OCI-LY3 (cell line): ENCODE results near the gene SARS2.

ENCODE experiments used
- H2AFZ ChIP-seq: fragments of 200-600, 300-600 bp; shearing (Covaris generic); 2 replicates; pipeline ENCODE4 v1.6.0; 2014; ENCODE audit warnings: antibody characterized with exemption, low read depth, low read length
- H3K27ac ChIP-seq: fragments of 200-600, 300-600 bp; sonication (generic); 2 replicates; pipeline ENCODE4 v1.5.1; 2014; ENCODE audit warnings: mild to moderate bottlenecking, low read length, moderate library complexity, mixed read lengths
- H3K27me3 ChIP-seq: fragments of 200-600, 300-600 bp; sonication (generic); 2 replicates; pipeline ENCODE4 v1.6.1; 2014; ENCODE audit warnings: low read depth, low read length, mixed read lengths
- H3K36me3 ChIP-seq: fragments of 200-600, 300-600 bp; sonication (generic); replicated peaks from 2 replicates; pipeline ENCODE3; 2014; ENCODE audit warnings: low read depth, low read length, mixed read lengths
- H3K4me1 ChIP-seq: fragments of 300-600, 200-600 bp; sonication (generic); 2 replicates; pipeline ENCODE4 v1.6.1; 2014; ENCODE audit warnings: low read length, mixed read lengths
- H3K4me2 ChIP-seq: fragments of 200-600, 300-600 bp; sonication (generic); 2 replicates; pipeline ENCODE4 v1.6.1; 2014; ENCODE audit warnings: low read length, mixed read lengths
- H3K4me3 ChIP-seq: fragments of 300-600, 200-600 bp; sonication (generic); 2 replicates; pipeline ENCODE4 v1.5.1; 2014; ENCODE audit warnings: antibody characterized with exemption, mild to moderate bottlenecking, low read length, moderate library complexity
- H3K79me2 ChIP-seq: fragments of 300-600, 200-600 bp; shearing (Covaris generic); 2 replicates; pipeline ENCODE4 v1.6.1; 2014; ENCODE audit warnings: mild to moderate bottlenecking, low read length, mixed read lengths
- H3K9ac ChIP-seq: fragments of 300-600, 200-600 bp; shearing (Covaris generic); 2 replicates; pipeline ENCODE4 v1.6.0; 2014; ENCODE audit warnings: mild to moderate bottlenecking, low read length, moderate library complexity
- H3K9me3 ChIP-seq: fragments of 200-600, 300-600 bp; shearing (Covaris generic); 2 replicates; pipeline ENCODE4 v1.6.1; 2014; ENCODE audit warnings: low read length, mixed read lengths; ENCODE audit not compliant: insufficient read depth
- H4K20me1 ChIP-seq: fragments of 200-600, 300-600 bp; sonication (generic); 2 replicates; pipeline ENCODE4 v1.6.1; 2016; ENCODE audit warnings: low read length, mixed read lengths; ENCODE audit not compliant: insufficient read depth
- EZH2phosphoT487 ChIP-seq: fragments of 200-600 bp; shearing (Covaris generic); IDR thresholded peaks from 2 replicates; pipeline ENCODE4 v1.6.1; 2018; ENCODE audit warnings: antibody characterized with exemption, mixed run types, low read depth
- TF ChIP-seq, protein P1 (sequence below): fragments of 200-600, 300-600 bp; sonication (generic); IDR thresholded peaks from 2 replicates; pipeline ENCODE4 v1.5.1; 2014; ENCODE audit warnings: antibody characterized with exemption, low read length, low read depth

Gene SARS2

DNA sequence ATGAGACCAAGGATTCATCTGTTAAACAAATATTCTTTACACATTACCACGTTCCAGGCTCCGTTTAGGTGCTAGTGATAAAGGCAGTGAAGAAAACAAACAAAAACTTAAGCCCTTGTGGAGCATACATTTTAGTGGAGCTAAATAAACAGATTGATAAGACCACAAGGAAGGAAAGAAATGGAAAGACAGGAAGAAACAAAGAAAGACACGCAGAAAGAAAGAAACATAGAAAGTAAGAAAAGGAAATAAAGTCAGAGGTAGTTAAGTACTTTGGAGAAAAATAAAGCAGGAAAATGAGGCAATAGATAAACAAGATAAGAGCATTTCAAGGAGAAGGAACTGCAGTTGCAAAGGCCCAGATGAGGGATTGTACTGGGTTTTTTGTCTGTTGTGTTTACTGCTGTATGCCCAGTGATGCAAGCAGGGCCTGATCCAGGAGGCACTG is 29.8 kb downstream of the SARS2 start:
- TF ChIP-seq, protein P1, sequence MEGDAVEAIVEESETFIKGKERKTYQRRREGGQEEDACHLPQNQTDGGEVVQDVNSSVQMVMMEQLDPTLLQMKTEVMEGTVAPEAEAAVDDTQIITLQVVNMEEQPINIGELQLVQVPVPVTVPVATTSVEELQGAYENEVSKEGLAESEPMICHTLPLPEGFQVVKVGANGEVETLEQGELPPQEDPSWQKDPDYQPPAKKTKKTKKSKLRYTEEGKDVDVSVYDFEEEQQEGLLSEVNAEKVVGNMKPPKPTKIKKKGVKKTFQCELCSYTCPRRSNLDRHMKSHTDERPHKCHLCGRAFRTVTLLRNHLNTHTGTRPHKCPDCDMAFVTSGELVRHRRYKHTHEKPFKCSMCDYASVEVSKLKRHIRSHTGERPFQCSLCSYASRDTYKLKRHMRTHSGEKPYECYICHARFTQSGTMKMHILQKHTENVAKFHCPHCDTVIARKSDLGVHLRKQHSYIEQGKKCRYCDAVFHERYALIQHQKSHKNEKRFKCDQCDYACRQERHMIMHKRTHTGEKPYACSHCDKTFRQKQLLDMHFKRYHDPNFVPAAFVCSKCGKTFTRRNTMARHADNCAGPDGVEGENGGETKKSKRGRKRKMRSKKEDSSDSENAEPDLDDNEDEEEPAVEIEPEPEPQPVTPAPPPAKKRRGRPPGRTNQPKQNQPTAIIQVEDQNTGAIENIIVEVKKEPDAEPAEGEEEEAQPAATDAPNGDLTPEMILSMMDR: no peak
- no peak for TF ChIP-seq EZH2phosphoT487
- Histone ChIP-seq H3K79me2 (peaks cover 37% of the 10 kb centered on the region), H3K4me1 (peaks cover 13% of the 10 kb centered on the region), H3K9ac (peak overlapping the region; percentile 87), H3K4me2 (peak overlapping the region; percentile 90), H3K36me3 (peaks cover 23% of the 10 kb centered on the region), H2AFZ (no peak overlapping the region), H3K9me3 (no peaks in the 10 kb centered on the region), H3K27me3 (no peaks in the 10 kb centered on the region), H3K4me3 (peak overlapping the region; percentile 89), H3K27ac (no peak overlapping the region), H4K20me1 (no peaks in the 10 kb centered on the region)

DNA sequence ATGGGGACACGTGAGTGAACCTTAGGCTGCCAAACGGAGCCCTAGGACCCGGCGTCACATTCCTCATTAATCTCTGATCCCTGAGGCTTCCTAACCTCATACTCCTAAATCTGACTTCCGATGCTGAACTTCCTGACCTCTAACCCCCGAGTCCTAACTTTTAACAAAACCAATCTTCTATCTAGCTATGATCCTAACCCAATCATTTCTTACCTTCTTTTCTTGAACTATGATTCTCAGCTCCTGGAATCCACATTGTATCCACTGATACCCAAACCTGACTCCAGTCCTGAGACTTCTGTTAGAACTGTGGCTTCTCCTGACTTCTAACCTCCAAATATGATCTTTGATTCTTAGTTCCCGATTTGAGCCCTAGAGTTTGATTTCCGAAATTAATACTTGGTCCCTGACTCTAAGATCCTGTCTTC is 30.3 kb downstream of the SARS2 start:
- H3K27ac ChIP-seq: peak overlapping the region; percentile 47
- peaks cover 17% of the 10 kb centered on the region for H3K36me3 ChIP-seq
- H3K9ac ChIP-seq: peak overlapping the region; percentile 87
- H3K27me3 ChIP-seq: no peaks in the 10 kb centered on the region
- H3K4me3 ChIP-seq: peak overlapping the region; percentile 89
- H3K4me1 ChIP-seq: peaks cover 13% of the 10 kb centered on the region
- no peaks in the 10 kb centered on the region for H3K9me3 ChIP-seq
- no peaks in the 10 kb centered on the region for H4K20me1 ChIP-seq
- H2AFZ ChIP-seq: peak overlapping the region; percentile 62
- peak overlapping the region; percentile 90 for H3K4me2 ChIP-seq
- H3K79me2 ChIP-seq: peaks cover 37% of the 10 kb centered on the region
- TF ChIP-seq EZH2phosphoT487: no peak
- TF ChIP-seq, protein P1: no peak

DNA sequence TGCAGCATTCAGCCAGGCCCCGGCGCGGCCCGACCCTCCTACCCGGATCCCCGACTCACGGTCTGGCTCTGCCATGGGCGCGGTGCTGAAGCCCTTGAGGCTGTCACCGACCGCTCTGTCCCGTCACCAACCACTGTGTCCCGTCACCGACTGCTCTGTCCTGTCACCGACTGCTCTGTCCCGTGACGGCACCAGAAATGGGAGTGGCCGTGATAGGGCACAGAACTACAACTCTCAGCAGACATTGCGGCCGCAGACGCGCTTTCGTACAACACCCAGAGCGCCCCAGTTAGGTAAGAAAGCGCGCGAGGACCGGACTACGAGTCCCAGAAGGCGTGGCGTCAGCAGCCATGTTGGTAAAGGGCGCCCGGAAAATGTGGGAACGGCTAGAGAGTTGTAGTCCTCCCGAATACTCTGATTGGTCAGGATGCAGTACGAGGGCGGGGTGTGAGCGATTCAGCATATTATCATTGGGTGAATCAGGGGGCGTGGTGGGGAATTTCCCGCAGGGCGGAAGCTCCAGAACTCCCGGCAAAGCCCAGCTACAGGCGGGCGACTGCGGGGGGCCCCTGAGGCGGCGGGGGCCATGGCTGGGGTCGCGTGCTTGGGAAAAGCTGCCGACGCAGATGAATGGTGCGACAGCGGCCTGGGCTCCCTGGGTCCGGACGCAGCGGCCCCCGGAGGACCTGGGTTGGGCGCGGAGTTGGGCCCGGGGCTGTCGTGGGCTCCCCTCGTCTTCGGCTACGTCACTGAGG is 30.9 kb downstream of the SARS2 start, which contains the start of the genes NFKBIB and SIRT2:
NFKBIB (plus strand) TSS at position 523 of the 755 bp plus-strand sequence; CDS start at position 587, 64 bp downstream.
SIRT2 (minus strand) TSS at position 172 of the 755 bp plus-strand sequence; CDS start at position 75, 97 bp downstream.
- Histone ChIP-seq H2AFZ (peak within 1 kb of the TSS; percentile 78), H3K4me1 (peaks cover 13% of the 10 kb centered on the region), H3K4me2 (peak within 1 kb of the TSS; percentile 100), H3K79me2 (peaks cover 37% of the 10 kb centered on the region), H3K27ac (peak within 1 kb of the TSS; percentile 47), H3K9me3 (no peaks in the 10 kb centered on the region), H4K20me1 (no peaks in the 10 kb centered on the region), H3K9ac (peak within 1 kb of the TSS; percentile 87), H3K4me3 (peak within 1 kb of the TSS; percentile 89), H3K27me3 (no peaks in the 10 kb centered on the region), H3K36me3 (peaks cover 12% of the 10 kb centered on the region)
- TF ChIP-seq, protein P1: no peak
- TF ChIP-seq EZH2phosphoT487: no peak

DNA sequence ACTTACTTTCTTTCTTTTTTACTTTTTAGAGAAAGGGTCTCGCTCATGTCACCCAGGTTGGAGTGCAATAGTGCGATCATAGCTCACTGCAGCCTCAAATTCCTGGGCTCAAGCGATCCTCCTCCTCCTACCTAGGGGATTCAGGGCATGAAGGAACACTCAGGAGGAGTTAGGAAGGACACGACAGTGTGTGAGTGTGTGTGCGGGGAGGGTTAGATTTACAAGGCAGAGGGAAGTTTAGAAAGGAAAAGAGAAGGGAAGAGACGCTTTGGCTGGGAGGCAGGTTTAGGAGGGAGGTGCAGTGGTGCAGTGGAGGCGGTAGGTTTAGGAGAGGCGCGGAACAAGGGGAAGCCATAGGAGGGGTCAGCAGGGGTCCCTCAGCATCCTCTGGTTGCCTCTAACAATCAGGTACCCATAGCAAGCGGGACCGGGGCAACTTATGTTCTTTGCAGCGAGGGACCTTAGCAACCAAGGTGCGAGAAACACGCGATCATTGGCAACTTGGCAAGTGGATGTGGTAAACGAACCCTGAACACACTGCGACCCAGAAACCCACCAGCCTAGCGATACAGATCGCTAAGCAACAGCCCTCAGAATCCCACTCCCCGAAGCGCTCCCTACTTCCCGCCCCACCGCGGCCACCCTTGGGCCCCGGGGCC is 31.6 kb downstream of the SARS2 start:
- Histone ChIP-seq H2AFZ (peak overlapping the region; percentile 78; the same call in 1 of the 2 replicates), H3K79me2 (peaks cover 32% of the 10 kb centered on the region), H3K36me3 (peaks cover 6% of the 10 kb centered on the region)

More for the DNA sequence above, 31.6 kb downstream of the SARS2 start:
- H3K9ac ChIP-seq: peak overlapping the region; percentile 83
- H3K9me3 ChIP-seq: no peaks in the 10 kb centered on the region
- H3K27me3 ChIP-seq: no peaks in the 10 kb centered on the region
- no peak overlapping the region for H3K27ac ChIP-seq
- no peaks in the 10 kb centered on the region for H4K20me1 ChIP-seq
- peak overlapping the region; percentile 89 for H3K4me3 ChIP-seq
- H3K4me1 ChIP-seq: peaks cover 13% of the 10 kb centered on the region
- no peak for TF ChIP-seq EZH2phosphoT487
- TF ChIP-seq, protein P1: no peak
- peak overlapping the region; percentile 100 for H3K4me2 ChIP-seq
